Vagina (tissue), 2 donors: ENCODE measurements around the gene CD4.

Experiments
- CTCF ChIP-seq, 3 experiments: fragments of 450-650 bp in 2 of 3; fragments of 200-600 bp in 1 of 3; sonication (generic) in 1 of 3; IDR thresholded peaks; one replicate each; pipeline ENCODE4 v1.5.1; 2017 to 2019; ENCODE audit warnings: antibody characterized with exemption in 3 of 3, mild to moderate bottlenecking in 2 of 3, moderate library complexity in 2 of 3
- POLR2A ChIP-seq, 2 donors: fragments of 450-650 bp; IDR thresholded peaks; one replicate each; pipeline ENCODE4 v1.6.1; 2017; ENCODE audit warnings: antibody characterized with exemption in 2 of 2, mild to moderate bottlenecking in 2 of 2, moderate library complexity in 2 of 2

DNA sequence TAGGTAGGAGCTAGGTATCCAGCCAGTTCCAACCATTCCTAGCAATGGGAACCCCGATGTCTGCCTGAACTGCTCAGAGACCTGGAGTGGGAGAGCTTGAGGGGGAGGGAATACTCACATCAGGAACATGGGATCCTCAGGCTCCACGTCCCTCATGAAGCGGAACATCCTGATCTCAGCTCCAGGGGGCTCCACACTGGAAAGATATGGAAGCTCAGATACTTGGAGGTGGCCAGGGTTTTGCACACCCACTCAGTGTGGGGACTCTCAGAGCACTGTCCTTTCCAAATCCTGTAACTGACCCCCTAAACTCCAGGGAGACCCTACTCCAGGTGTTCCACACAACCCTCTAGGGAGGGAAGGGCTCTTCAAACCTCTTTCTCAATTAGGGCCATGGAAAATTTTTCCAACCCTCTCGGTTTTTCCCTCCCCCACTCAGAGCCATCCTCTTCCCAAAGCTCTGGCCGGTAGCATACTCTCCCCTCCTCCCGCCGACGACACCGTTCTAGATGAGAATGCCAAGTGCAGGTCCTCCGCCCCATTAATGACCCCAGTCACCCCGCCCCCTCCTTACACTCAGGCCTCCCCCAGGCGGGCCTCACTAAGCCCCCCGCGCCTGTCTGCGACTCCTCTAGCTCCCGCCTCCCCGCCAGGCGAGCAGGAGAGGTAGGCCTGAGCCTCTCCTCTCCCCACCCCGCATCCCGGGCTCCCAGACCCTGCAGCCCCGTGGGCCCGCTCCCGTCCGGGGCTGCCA lies 37.0 kb upstream of the CD4 start:
- TF ChIP-seq POLR2A (IDR thresholded peaks at IDR 0.05) (no peak), CTCF (IDR thresholded peaks at IDR 0.05) (no peak)
